ENCODE measurements around the gene STXBP6.
"Not testable (repeated sequence)": the region's sequence is repeated elsewhere in the genome, so short reads cannot be mapped to it uniquely, and the experiment has no call there.

STXBP6 gene

GRCh38 chr14:24986206-24986893 lies 63.6 kb downstream of the STXBP6 start:
- DNase-seq (ENCODE audit: low read depth): no peak

GRCh38 chr14:24984846-24985589 lies 64.9 kb downstream of the STXBP6 start:
- peak; percentile 35 for DNase-seq (ENCODE audit: low read depth)

GRCh38 chr14:24982472-24983155 lies 67.3 kb downstream of the STXBP6 start:
- peak; percentile 93 for DNase-seq (ENCODE audit: low read depth)

GRCh38 chr14:24979725-24980239 lies 70.2 kb downstream of the STXBP6 start:
- no peak for DNase-seq (ENCODE audit: low read depth)

- peak; percentile 47 for DNase-seq (ENCODE audit: low read depth)
Observed at GRCh38 chr14:24978862-24979724, 70.9 kb downstream of the STXBP6 start.

GRCh38 chr14:24976602-24977001 lies 73.3 kb downstream of the STXBP6 start:
- no peak for DNase-seq (ENCODE audit: low read depth)

- no peak for DNase-seq (ENCODE audit: low read depth)
Observed at GRCh38 chr14:24975393-24975792, 74.6 kb downstream of the STXBP6 start.

GRCh38 chr14:24974591-24975374 lies 75.2 kb downstream of the STXBP6 start:
- no peak for DNase-seq (ENCODE audit: low read depth)

- no peak for DNase-seq (ENCODE audit: low read depth)
Observed at GRCh38 chr14:24972844-24973243, 77.1 kb downstream of the STXBP6 start.

GRCh38 chr14:24971255-24971654 lies 78.7 kb downstream of the STXBP6 start:
- DNase-seq (ENCODE audit: low read depth): no peak

- DNase-seq (ENCODE audit: low read depth): no peak
Observed at GRCh38 chr14:24966579-24966964, 83.4 kb downstream of the STXBP6 start.

GRCh38 chr14:24965934-24966578 lies 83.9 kb downstream of the STXBP6 start:
- DNase-seq (ENCODE audit: low read depth): peak; percentile 84

- no peak for DNase-seq (ENCODE audit: low read depth)
Observed at GRCh38 chr14:24965578-24965933, 84.4 kb downstream of the STXBP6 start.

GRCh38 chr14:24964591-24964990 lies 85.4 kb downstream of the STXBP6 start:
- DNase-seq (ENCODE audit: low read depth): peak; percentile 39

GRCh38 chr14:24964048-24964447 lies 85.9 kb downstream of the STXBP6 start:
- no peak for DNase-seq (ENCODE audit: low read depth)

- DNase-seq (ENCODE audit: low read depth): not testable (repeated sequence)
Observed at GRCh38 chr14:24962118-24962517, 87.8 kb downstream of the STXBP6 start.

- DNase-seq (ENCODE audit: low read depth): peak; percentile 75
Observed at GRCh38 chr14:24960816-24961215, 89.1 kb downstream of the STXBP6 start.

GRCh38 chr14:24959791-24960331 lies 90.1 kb downstream of the STXBP6 start:
- peak; percentile 30 for DNase-seq (ENCODE audit: low read depth)

- DNase-seq (ENCODE audit: low read depth): no peak
Observed at GRCh38 chr14:24958271-24958670, 91.7 kb downstream of the STXBP6 start.

- DNase-seq (ENCODE audit: low read depth): no peak
Observed at GRCh38 chr14:24957814-24958213, 92.1 kb downstream of the STXBP6 start.

All from iris pigment epithelial cell (primary cell).